Transverse colon (tissue), 4 donors: ENCODE measurements around the gene ALG14. TPM values are rescaled to one million over a fixed set of nuclear protein-coding genes. Genes with fewer than 3 reads are reported as not detected.
"Not testable (repeated sequence)": the region's sequence is repeated elsewhere in the genome, so short reads cannot be mapped to it uniquely, and the experiment has no call there.

Source experiments
- DNase-seq: peaks from one replicate; pipeline ENCODE4 v3.0.0-alpha.2; 2019
- H3K27ac ChIP-seq, 4 donors: fragments of 200-600 bp; sonication (generic); 2 replicates each; pipeline ENCODE4 v1.5.1; 2016 to 2018; ENCODE audit warnings: inconsistent platforms in 4 of 4
- H3K27me3 ChIP-seq: fragments of 200-600 bp; sonication (generic); 2 replicates; pipeline ENCODE4 v1.5.1; 2017; ENCODE audit warnings: inconsistent platforms
- H3K36me3 ChIP-seq, 4 donors: fragments of 200-600 bp; sonication (generic); 2 replicates each; pipeline ENCODE4 v1.5.1; 2017 to 2019; ENCODE audit warnings: inconsistent platforms in 4 of 4
- H3K4me1 ChIP-seq, 4 donors: fragments of 200-600 bp; sonication (generic); 2 replicates each; pipeline ENCODE4 v1.5.1; 2017 to 2020; ENCODE audit warnings: inconsistent platforms in 4 of 4
- H3K4me3 ChIP-seq, 4 donors: fragments of 200-600 bp; sonication (generic); 1 replicate in 1 of 4; 2 replicates in 3 of 4; pipeline versions ENCODE4 v1.5.1 to v1.6.1; 2017 to 2019; ENCODE audit warnings: inconsistent platforms in 4 of 4
- H3K9me3 ChIP-seq, 2 donors: fragments of 200-600 bp; sonication (generic); 2 replicates each; pipeline ENCODE4 v1.5.1; 2017 to 2019; ENCODE audit warnings: inconsistent platforms in 2 of 2
- CTCF ChIP-seq, 5 experiments: fragments of 200-600 bp in 3 of 5; fragments of 450-650 bp in 2 of 5; sonication (generic) in 3 of 5; IDR thresholded peaks; 1 replicate in 2 of 5; 2 replicates in 3 of 5; pipeline ENCODE4 v1.5.1; 2016 to 2017; ENCODE audit warnings: antibody characterized with exemption in 5 of 5, inconsistent platforms in 3 of 5, mild to moderate bottlenecking in 2 of 5, moderate library complexity in 1 of 5
- EP300 ChIP-seq: sonication (generic); formaldehyde crosslinking; IDR thresholded peaks from one replicate; pipeline ENCODE4 v1.6.1; 2017; ENCODE audit warnings: antibody characterized with exemption, low read depth
- POLR2A ChIP-seq: fragments of 450-650 bp; IDR thresholded peaks from one replicate; pipeline ENCODE4 v1.6.1; 2016; ENCODE audit warnings: antibody characterized with exemption, mild to moderate bottlenecking, moderate library complexity
- POLR2AphosphoS5 ChIP-seq, 3 donors: sonication (generic); formaldehyde crosslinking; IDR thresholded peaks; one replicate each; pipeline ENCODE4 v1.6.1; 2016; ENCODE audit warnings: antibody characterized with exemption in 3 of 3
- WGBS, 2 donors: methylation state at CpG; one replicate each; pipeline ENCODE4 v1.1.5; 2018; ENCODE audit warnings: low coverage in 1 of 2; 5-methylcytosine and 5-hydroxymethylcytosine counted together
- in situ Hi-C, 4 donors: fragments of 200-750 bp; cut with MboI; loops; one replicate each; pipeline versions ENCODE4 v1.15.0 to v1.15.1; 2017; ENCODE audit warnings: low sequenced_read_pairs in 3 of 4, low pct_ligation_motif_present in 1 of 4, low pct_unique_long_range_greater_than_20kb in 1 of 4
- intact Hi-C: fragments of 100-400 bp; cut with DNase I; formaldehyde crosslinking; loops from one replicate; pipeline ENCODE4 v1.15.1; 2023; ENCODE audit warnings: low total_unique reads
- total RNA-seq, 4 donors: library from RNA; depleted of rRNA; stranded (reverse); fragments of >200 nt; gene quantifications; one replicate each; pipeline ENCODE4 v1.1.0, GENCODE V29; 2016

The ALG14 gene
- total RNA-seq, 4 donors from 2014 or later = 0.40 to 2.3 (median 2.2) TPM

- TF ChIP-seq CTCF (IDR thresholded peaks at IDR 0.05) (no peak), EP300 (no peak), POLR2A (no peak), POLR2AphosphoS5 (IDR thresholded peaks at IDR 0.05) (no peak)
- Histone ChIP-seq H3K4me3 (no peak overlapping the region), H3K4me1 (peaks cover 3 to 28% (median 10%) of the 10 kb centered on the region in 4 donors), H3K36me3 (no peaks in the 10 kb centered on the region), H3K27ac (no peak overlapping the region), H3K9me3 (no peaks in the 10 kb centered on the region), H3K27me3 (no peaks in the 10 kb centered on the region)
- intact Hi-C loops = no loop called here
- DNase-seq = no peak
- WGBS, 2 donors = 96 to 100% methylated on average over 2 of the region's 2 CpGs
- in situ Hi-C loops = no loop called here
Measured at GRCh38 chr1:94998748-94999147, 74.0 kb downstream of the ALG14 start.

- H3K9me3 ChIP-seq = no peaks in the 10 kb centered on the region
- TF ChIP-seq POLR2A = no peak
- TF ChIP-seq CTCF (IDR thresholded peaks at IDR 0.05) = no peak
- TF ChIP-seq POLR2AphosphoS5 (IDR thresholded peaks at IDR 0.05) = no peak
- no peak for TF ChIP-seq EP300
- H3K4me1 ChIP-seq = peaks cover 2 to 22% (median 9%) of the 10 kb centered on the region in 4 donors
- DNase-seq = no peak
- whole genome bisulfite sequencing, 2 donors = 98% methylated on average over 3 of the region's 3 CpGs; no CpG with 5 or more reads in 1 of the 2 donors
- H3K27me3 ChIP-seq = no peaks in the 10 kb centered on the region
- no peak overlapping the region for H3K4me3 ChIP-seq
- no peak overlapping the region for H3K27ac ChIP-seq
- intact Hi-C loops (no loop called here), in situ Hi-C loops (no loop called here)
- no peaks in the 10 kb centered on the region for H3K36me3 ChIP-seq
Measured at GRCh38 chr1:94998114-94998513, 74.6 kb downstream of the ALG14 start.

GRCh38 chr1:94995536-94995935 lies 77.2 kb downstream of the ALG14 start:
- H3K36me3 ChIP-seq, H3K27ac ChIP-seq, intact Hi-C loops, DNase-seq, in situ Hi-C loops, H3K4me1 ChIP-seq, H3K9me3 ChIP-seq, H3K27me3 ChIP-seq, H3K4me3 ChIP-seq: not testable (repeated sequence)
- 87% methylated on average over 6 of the region's 6 CpGs for WGBS, 2 donors

- no peak for TF ChIP-seq CTCF (IDR thresholded peaks at IDR 0.05)
- intact Hi-C loops (no loop called here), in situ Hi-C loops (no loop called here)
- Histone ChIP-seq H3K27me3 (no peaks in the 10 kb centered on the region), H3K36me3 (no peaks in the 10 kb centered on the region), H3K4me1 (peaks cover 0 to 8% (median 0%) of the 10 kb centered on the region in 4 donors), H3K9me3 (no peaks in the 10 kb centered on the region), H3K4me3 (no peak overlapping the region), H3K27ac (peak overlapping the region in 1 of 4 donors; percentile 8)
- WGBS, 2 donors = 31 to 33% methylated on average over 2 of the region's 2 CpGs
- DNase-seq = no peak
Measured at GRCh38 chr1:94994805-94995204, 77.9 kb downstream of the ALG14 start.

GRCh38 chr1:94993931-94994645 lies 78.7 kb downstream of the ALG14 start:
- no peaks in the 10 kb centered on the region for H3K9me3 ChIP-seq
- H3K4me3 ChIP-seq = no peak overlapping the region
- H3K4me1 ChIP-seq = peaks cover 0 to 11% (median 0%) of the 10 kb centered on the region in 4 donors
- in situ Hi-C loops (no loop called here), intact Hi-C loops (no loop called here)
- H3K36me3 ChIP-seq = no peaks in the 10 kb centered on the region
- WGBS, 2 donors = 49 to 73% methylated on average over 3 to 4 of the region's 4 CpGs
- TF ChIP-seq POLR2A = no peak
- no peak for TF ChIP-seq CTCF (IDR thresholded peaks at IDR 0.05)
- TF ChIP-seq EP300 = no peak
- no peak for TF ChIP-seq POLR2AphosphoS5 (IDR thresholded peaks at IDR 0.05)
- H3K27me3 ChIP-seq = no peaks in the 10 kb centered on the region
- no peak for DNase-seq
- H3K27ac ChIP-seq = peak overlapping the region in 1 of 4 donors; percentile 8
